ENCODE results near the gene DLEC1.
"Not testable (repeated sequence)": the region's sequence is repeated elsewhere in the genome, so short reads cannot be mapped to it uniquely, and the experiment has no call there.

DNA sequence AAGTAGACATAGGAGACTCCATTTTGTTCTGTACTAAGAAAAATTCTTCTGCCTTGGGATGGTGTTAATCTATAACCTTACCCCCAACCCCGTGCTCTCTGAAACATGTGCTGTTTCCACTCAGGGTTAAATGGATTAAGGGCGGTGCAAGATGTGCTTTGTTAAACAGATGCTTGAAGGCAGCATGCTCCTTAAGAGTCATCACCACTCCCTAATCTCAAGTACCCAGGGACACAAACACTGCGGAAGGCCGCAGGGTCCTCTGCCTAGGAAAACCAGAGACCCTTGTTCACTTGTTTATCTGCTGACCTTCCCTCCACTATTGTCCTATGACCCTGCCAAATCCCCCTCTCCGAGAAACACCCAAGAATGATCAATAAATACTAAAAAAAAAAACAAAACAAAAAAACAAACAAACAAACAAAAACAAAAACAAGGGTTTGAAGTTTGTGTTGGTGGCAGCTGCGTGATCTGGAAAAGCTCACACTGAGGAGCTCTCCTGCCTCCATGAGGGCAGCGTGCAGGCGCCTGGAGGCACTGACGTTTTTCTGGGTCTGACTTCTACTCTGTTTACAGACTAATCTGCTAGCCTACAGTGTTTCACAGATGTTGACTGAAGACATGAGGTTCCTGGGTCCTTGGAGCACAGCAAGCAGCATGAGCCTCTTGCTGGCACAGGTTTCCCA lies 14.9 kb downstream of the DLEC1 start:
- TF ChIP-seq, protein P1, sequence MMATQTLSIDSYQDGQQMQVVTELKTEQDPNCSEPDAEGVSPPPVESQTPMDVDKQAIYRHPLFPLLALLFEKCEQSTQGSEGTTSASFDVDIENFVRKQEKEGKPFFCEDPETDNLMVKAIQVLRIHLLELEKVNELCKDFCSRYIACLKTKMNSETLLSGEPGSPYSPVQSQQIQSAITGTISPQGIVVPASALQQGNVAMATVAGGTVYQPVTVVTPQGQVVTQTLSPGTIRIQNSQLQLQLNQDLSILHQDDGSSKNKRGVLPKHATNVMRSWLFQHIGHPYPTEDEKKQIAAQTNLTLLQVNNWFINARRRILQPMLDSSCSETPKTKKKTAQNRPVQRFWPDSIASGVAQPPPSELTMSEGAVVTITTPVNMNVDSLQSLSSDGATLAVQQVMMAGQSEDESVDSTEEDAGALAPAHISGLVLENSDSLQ (IDR thresholded peaks at IDR 0.05): not testable (repeated sequence)
- TF ChIP-seq SPI1 (IDR thresholded peaks at IDR 0.05; ENCODE audit: borderline replicate concordance, low read depth, low read length); RNF2 (IDR thresholded peaks at IDR 0.05); FOXA1 (IDR thresholded peaks at IDR 0.05; ENCODE audit: borderline replicate concordance); ZBTB1 (CRISPR knock-in tag; IDR thresholded peaks at IDR 0.05; ENCODE audit: borderline replicate concordance, low read depth); BMI1 (IDR thresholded peaks at IDR 0.05; ENCODE audit: low read length); PHF8 (IDR thresholded peaks at IDR 0.05; ENCODE audit: borderline replicate concordance, low read length); FOXA3 (CRISPR knock-in tag; conservative IDR thresholded peaks at IDR 0.05 in 1 of 2, IDR thresholded peaks at IDR 0.05 in 1 of 2); PPARD (CRISPR knock-in tag; IDR thresholded peaks at IDR 0.05); SIN3A (IDR thresholded peaks at IDR 0.05; ENCODE audit: borderline replicate concordance in 2 of 2, control insufficient read depth in 1 of 2, low read depth in 2 of 2, low read length in 2 of 2): not testable (repeated sequence)
- TF ChIP-seq, protein P2, sequence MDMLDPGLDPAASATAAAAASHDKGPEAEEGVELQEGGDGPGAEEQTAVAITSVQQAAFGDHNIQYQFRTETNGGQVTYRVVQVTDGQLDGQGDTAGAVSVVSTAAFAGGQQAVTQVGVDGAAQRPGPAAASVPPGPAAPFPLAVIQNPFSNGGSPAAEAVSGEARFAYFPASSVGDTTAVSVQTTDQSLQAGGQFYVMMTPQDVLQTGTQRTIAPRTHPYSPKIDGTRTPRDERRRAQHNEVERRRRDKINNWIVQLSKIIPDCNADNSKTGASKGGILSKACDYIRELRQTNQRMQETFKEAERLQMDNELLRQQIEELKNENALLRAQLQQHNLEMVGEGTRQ (CRISPR knock-in tag; IDR thresholded peaks at IDR 0.05): not testable (repeated sequence)
- TF ChIP-seq, protein P3, sequence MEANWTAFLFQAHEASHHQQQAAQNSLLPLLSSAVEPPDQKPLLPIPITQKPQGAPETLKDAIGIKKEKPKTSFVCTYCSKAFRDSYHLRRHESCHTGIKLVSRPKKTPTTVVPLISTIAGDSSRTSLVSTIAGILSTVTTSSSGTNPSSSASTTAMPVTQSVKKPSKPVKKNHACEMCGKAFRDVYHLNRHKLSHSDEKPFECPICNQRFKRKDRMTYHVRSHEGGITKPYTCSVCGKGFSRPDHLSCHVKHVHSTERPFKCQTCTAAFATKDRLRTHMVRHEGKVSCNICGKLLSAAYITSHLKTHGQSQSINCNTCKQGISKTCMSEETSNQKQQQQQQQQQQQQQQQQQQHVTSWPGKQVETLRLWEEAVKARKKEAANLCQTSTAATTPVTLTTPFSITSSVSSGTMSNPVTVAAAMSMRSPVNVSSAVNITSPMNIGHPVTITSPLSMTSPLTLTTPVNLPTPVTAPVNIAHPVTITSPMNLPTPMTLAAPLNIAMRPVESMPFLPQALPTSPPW (CRISPR knock-in tag; IDR thresholded peaks at IDR 0.05): not testable (repeated sequence)
